ENCODE results near the gene RAB17.

- no peak for TF ChIP-seq CTCF (conservative IDR thresholded peaks at IDR 0.05)
- no peak for TF ChIP-seq EZH2 (IDR thresholded peaks at IDR 0.05; ENCODE audit: low read depth)
These were observed 20.6 kb downstream of the RAB17 start for GRCh38 chr2:237569896-237570295.

All from PC-9 (cell line).